PC-9 (cell line): ENCODE results near the gene C4orf51. TPM values are rescaled to one million over a fixed set of nuclear protein-coding genes. Genes with fewer than 3 reads are reported as not detected.

Experiments
- BruUV-seq: library from RNA; stranded (reverse); fragments of 400-500 nt; replicated peaks from 2 replicates; lab custom pipeline; 2021; lab: Mats Ljungman, UMichigan
- CTCF ChIA-PET: fragments of 300-600 bp; sonication (Branson Sonifier 250); formaldehyde crosslinking; loops from one replicate; lab custom pipeline; 2022; ENCODE audit warnings: antibody characterized with exemption; lab: Charles Lee
- POLR2A ChIA-PET: fragments of 300-600 bp; sonication (Branson Sonifier 250); formaldehyde crosslinking; loops from one replicate; lab custom pipeline; 2022; ENCODE audit warnings: antibody characterized with exemption; ENCODE audit not compliant: unreplicated experiment; lab: Charles Lee
- DNase-seq, 2 experiments: peaks; one replicate each; pipeline versions ENCODE4 v3.0.0 to v3.0.0-alpha.2; 2015 to 2022; ENCODE audit warnings: mixed read lengths in 1 of 2
- H2AFZ ChIP-seq: fragments of 200-600 bp; sonication (generic); 2 replicates; pipeline ENCODE4 v1.8.1; 2017; ENCODE audit warnings: antibody characterized with exemption
- H3F3A ChIP-seq: fragments of 200-600 bp; sonication (generic); 2 replicates; pipeline ENCODE4 v1.8.1; 2017; ENCODE audit warnings: antibody characterized with exemption, mild to moderate bottlenecking, low read depth; ENCODE audit not compliant: insufficient read depth
- H3K27ac ChIP-seq: fragments of 200-600 bp; sonication (generic); 2 replicates; pipeline ENCODE4 v1.6.1; 2016; ENCODE audit warnings: mixed run types
- H3K27me3 ChIP-seq: fragments of 200-600 bp; sonication (generic); 2 replicates; pipeline ENCODE4 v1.6.1; 2016; ENCODE audit warnings: low read depth, mixed run types; ENCODE audit not compliant: insufficient read depth
- H3K36me3 ChIP-seq: fragments of 200-600 bp; sonication (generic); 2 replicates; pipeline ENCODE4 v1.6.1; 2016; ENCODE audit warnings: low read depth, mixed run types
- H3K4me1 ChIP-seq: fragments of 200-600 bp; sonication (generic); replicated peaks from 2 replicates; pipeline ENCODE4 v1.6.1; 2016; ENCODE audit warnings: mixed run types; ENCODE audit not compliant: insufficient read depth
- H3K4me2 ChIP-seq: fragments of 200-600 bp; sonication (generic); 2 replicates; pipeline ENCODE4 v1.6.1; 2017; ENCODE audit warnings: mixed run types
- H3K4me3 ChIP-seq: fragments of 200-600 bp; sonication (generic); 2 replicates; pipeline ENCODE4 v1.6.1; 2016; ENCODE audit warnings: mixed run types
- H3K79me2 ChIP-seq: fragments of 200-600 bp; sonication (generic); 2 replicates; pipeline ENCODE4 v1.6.1; 2017; ENCODE audit warnings: low read depth, mixed run types
- H3K9me2 ChIP-seq: fragments of 200-600 bp; sonication (generic); 2 replicates; pipeline ENCODE4 v1.8.1; 2017; ENCODE audit warnings: mild to moderate bottlenecking; ENCODE audit not compliant: insufficient read depth
- H3K9me3 ChIP-seq: fragments of 200-600 bp; sonication (generic); 2 replicates; pipeline ENCODE4 v1.8.1; 2016; ENCODE audit warnings: low read depth; ENCODE audit not compliant: insufficient read depth
- H4K20me1 ChIP-seq: fragments of 200-600 bp; sonication (generic); 2 replicates; pipeline ENCODE4 v1.8.1; 2017; ENCODE audit not compliant: insufficient read depth
- CTCF ChIP-seq: fragments of 200-600 bp; sonication (generic); conservative IDR thresholded peaks from 2 replicates; pipeline ENCODE4 v1.6.1; 2017; ENCODE audit warnings: mixed run types, antibody characterized with exemption, mild to moderate bottlenecking, moderate library complexity
- EZH2 ChIP-seq: fragments of 200-600 bp; sonication (generic); IDR thresholded peaks from 2 replicates; pipeline ENCODE4 v1.8.0; 2017; ENCODE audit warnings: antibody characterized with exemption, low read depth
- intact Hi-C: fragments of 100-400 bp; cut with micrococcal nuclease; formaldehyde crosslinking; loops from one replicate; pipeline ENCODE4 v1.10.0; 2022; ENCODE audit not compliant: unreplicated experiment
- total RNA-seq: library from RNA; stranded (reverse); gene quantifications from 2 replicates; pipeline ENCODE4 v1.2.3, GENCODE V29; 2021

Gene C4orf51
- total RNA-seq, 1 experiment from 2014 or later, result not detected

GRCh38 chr4:145656156-145656555 lies 23.8 kb upstream of the C4orf51 start:
- no peaks in the 10 kb centered on the region for H3K27me3 ChIP-seq
- TF ChIP-seq CTCF, result no peak
- no peak for TF ChIP-seq EZH2
- H2AFZ ChIP-seq, result no peak overlapping the region
- DNase-seq, result no peak
- POLR2A ChIA-PET, result no interaction called here
- H3K9me3 ChIP-seq, result no peaks in the 10 kb centered on the region
- H3K4me1 ChIP-seq, result no peaks in the 10 kb centered on the region
- no peak overlapping the region for H3K4me3 ChIP-seq
- CTCF ChIA-PET, result no interaction called here
- H3K27ac ChIP-seq, result no peak overlapping the region
- H3K36me3 ChIP-seq, result no peaks in the 10 kb centered on the region
- no TSS peak for BruUV-seq
- H3K79me2 ChIP-seq, result no peaks in the 10 kb centered on the region
- H3K4me2 ChIP-seq, result no peak overlapping the region
- no peaks in the 10 kb centered on the region for H4K20me1 ChIP-seq
- H3K9me2 ChIP-seq, result no peaks in the 10 kb centered on the region
- H3F3A ChIP-seq, result no peaks in the 10 kb centered on the region
- intact Hi-C loops, result no loop called here

- no peak for DNase-seq
- TF ChIP-seq CTCF (no peak), EZH2 (no peak)
- intact Hi-C loops, result no loop called here
- Histone ChIP-seq H4K20me1 (no peaks in the 10 kb centered on the region), H3K9me3 (no peaks in the 10 kb centered on the region), H3F3A (no peaks in the 10 kb centered on the region), H3K4me3 (no peak overlapping the region), H3K27me3 (no peaks in the 10 kb centered on the region), H3K4me1 (no peaks in the 10 kb centered on the region), H3K4me2 (no peak overlapping the region), H3K9me2 (no peaks in the 10 kb centered on the region), H3K27ac (no peak overlapping the region), H3K36me3 (no peaks in the 10 kb centered on the region), H2AFZ (no peak overlapping the region), H3K79me2 (no peaks in the 10 kb centered on the region)
- BruUV-seq, result no TSS peak
- ChIA-PET POLR2A (no interaction called here), CTCF (no interaction called here)
Measured at GRCh38 chr4:145660064-145660463, 19.9 kb upstream of the C4orf51 start.

GRCh38 chr4:145663194-145663593 lies 16.8 kb upstream of the C4orf51 start:
- Histone ChIP-seq H3K9me2 (no peaks in the 10 kb centered on the region), H3K36me3 (no peaks in the 10 kb centered on the region), H3K4me2 (no peak overlapping the region), H3F3A (no peaks in the 10 kb centered on the region), H3K4me1 (no peaks in the 10 kb centered on the region), H3K27ac (no peak overlapping the region), H3K27me3 (no peaks in the 10 kb centered on the region), H3K79me2 (no peaks in the 10 kb centered on the region), H4K20me1 (no peaks in the 10 kb centered on the region), H2AFZ (no peak overlapping the region), H3K4me3 (no peak overlapping the region), H3K9me3 (no peaks in the 10 kb centered on the region)
- BruUV-seq, result no TSS peak
- ChIA-PET CTCF (no interaction called here), POLR2A (no interaction called here)
- DNase-seq, result no peak
- TF ChIP-seq EZH2 (no peak), CTCF (no peak)
- intact Hi-C loops, result no loop called here
